Posterior cingulate gyrus (tissue), 11 donors: ENCODE data around the gene CYLC1.
A peak's percentile ranks its signal among the peaks of the same experiment; 100 is the strongest.

Experiments
- DNase-seq, 10 donors: peaks; one replicate each; pipeline versions ENCODE4 v3.0.0 to v3.0.0-alpha.2; 2020 to 2021; ENCODE audit warnings: mixed read lengths in 3 of 10
- intact Hi-C: fragments of 100-400 bp; cut with DNase I; formaldehyde crosslinking; loops from one replicate; pipeline ENCODE4 v1.15.1; 2023

The CYLC1 gene

DNA sequence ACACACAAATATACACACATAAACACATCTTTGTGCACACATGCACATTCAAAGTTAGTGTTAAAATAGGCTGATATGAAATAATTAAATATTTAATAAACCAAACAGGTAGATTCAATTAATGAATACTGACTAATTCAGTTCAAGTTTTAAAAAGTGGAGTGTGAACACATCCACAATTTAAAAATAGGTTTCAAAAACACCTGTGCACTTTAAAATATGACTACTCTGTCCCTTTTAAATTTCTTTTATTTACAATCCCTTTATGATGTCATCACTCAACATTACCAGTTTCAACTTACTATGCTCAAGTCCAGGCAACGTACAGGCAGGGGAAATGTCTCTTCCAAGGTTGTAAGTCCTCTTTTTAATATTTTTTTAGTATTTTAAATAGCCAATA lies at the start of gene CYLC1:
TSS of gene CYLC1 (plus strand) at position 301 of the 400 bp plus-strand sequence. CDS start at position 338, 37 bp downstream.
- intact Hi-C loops, result no loop called here

GRCh38 chrX:83819304-83819703 lies 41.6 kb upstream of the CYLC1 start:
- intact Hi-C loops, result no loop called here
- DNase-seq, result no peak

More for the DNA sequence above, at the start of gene CYLC1:
- DNase-seq, result no peak

DNA sequence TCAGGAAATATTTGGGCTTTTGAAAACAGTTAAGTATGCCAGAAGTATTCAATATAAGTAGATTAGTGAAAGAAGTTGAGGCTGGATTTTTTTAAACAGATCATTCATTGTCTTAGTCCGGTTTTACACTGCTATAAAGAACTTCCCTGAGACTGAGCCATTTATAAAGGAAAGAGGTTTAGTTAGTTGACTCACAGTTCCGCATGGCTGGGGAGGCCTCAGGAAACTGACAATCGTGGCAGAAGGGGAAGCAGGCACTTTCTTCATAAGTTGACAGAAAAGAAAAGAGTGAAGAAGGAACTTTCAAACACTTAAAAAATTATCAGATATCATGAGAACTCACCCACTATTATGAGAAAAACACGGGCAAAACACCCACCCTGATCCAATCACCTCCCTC lies 31.1 kb upstream of the CYLC1 start:
- DNase-seq, result no peak
- intact Hi-C loops, result no loop called here

- intact Hi-C loops, result no loop called here
Observed at GRCh38 chrX:83845397-83845796, 15.5 kb upstream of the CYLC1 start.

GRCh38 chrX:83847339-83847738 lies 13.6 kb upstream of the CYLC1 start:
- intact Hi-C loops, result no loop called here
- DNase-seq, result no peak

More at GRCh38 chrX:83845397-83845796, 15.5 kb upstream of the CYLC1 start:
- peak in 1 of 10 donors; percentile 8 for DNase-seq

DNA sequence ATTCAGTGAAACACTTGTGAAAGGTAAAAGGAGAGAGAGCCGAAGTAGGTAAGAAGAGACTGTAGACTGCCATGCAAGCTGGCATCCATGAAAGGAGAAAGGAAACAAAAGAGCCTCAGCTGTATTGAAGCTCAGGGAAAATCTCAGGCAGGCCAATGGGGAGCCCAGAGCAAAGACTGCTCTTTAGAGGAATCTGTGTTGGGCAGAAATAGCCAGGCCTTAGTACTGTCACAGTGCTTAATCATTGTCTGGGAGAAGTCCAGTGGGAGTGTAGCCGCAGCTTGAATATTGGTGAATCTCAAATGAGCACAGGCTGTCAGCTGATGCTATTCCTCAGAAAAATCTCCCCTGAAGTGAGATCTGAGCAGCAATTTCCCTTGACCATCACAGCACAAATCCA lies 27.6 kb downstream of the CYLC1 start:
- no peak for DNase-seq
- intact Hi-C loops, result no loop called here

GRCh38 chrX:83892433-83892832 lies 31.5 kb downstream of the CYLC1 start:
- intact Hi-C loops, result no loop called here
- peak in 3 of 10 donors; percentile 33 to 53 (median 39) for DNase-seq

GRCh38 chrX:83906921-83907320 lies 46.0 kb downstream of the CYLC1 start:
- DNase-seq, result no peak
- intact Hi-C loops, result no loop called here

- DNase-seq, result no peak
- intact Hi-C loops, result no loop called here
Observed at GRCh38 chrX:83916525-83916924, 55.6 kb downstream of the CYLC1 start.

DNA sequence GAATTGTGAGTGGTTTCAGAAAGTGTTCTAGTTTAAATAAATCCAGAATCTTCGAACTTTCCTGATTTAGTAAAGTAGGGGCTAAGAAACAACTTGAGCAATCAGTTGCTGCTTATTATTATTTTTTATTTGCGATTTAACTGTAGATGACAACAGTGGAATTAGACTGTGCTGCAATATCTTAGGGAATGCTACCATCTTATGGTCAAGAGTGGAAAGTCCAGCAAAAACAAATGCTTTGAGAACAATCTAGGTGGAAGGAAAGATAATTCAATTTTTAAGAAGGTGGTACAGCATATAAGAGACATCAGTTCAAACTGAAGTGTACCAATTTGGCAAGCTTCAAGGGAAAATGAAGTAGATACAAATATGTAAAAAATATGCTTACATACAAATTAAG lies 73.3 kb downstream of the CYLC1 start:
- DNase-seq, result no peak
- intact Hi-C loops, result no loop called here
